C4-2B (cell line): ENCODE measurements around the gene AOAH.

Experiments
- ZFX ChIP-seq: fragments of 450-650 bp; IDR thresholded peaks from 2 replicates; pipeline ENCODE4 v1.6.1; 2017
- TF ChIP-seq, protein P1 (sequence below): fragments of 450-650 bp; conservative IDR thresholded peaks from 2 replicates; pipeline ENCODE4 v1.5.1; 2017; ENCODE audit warnings: mild to moderate bottlenecking

DNA sequence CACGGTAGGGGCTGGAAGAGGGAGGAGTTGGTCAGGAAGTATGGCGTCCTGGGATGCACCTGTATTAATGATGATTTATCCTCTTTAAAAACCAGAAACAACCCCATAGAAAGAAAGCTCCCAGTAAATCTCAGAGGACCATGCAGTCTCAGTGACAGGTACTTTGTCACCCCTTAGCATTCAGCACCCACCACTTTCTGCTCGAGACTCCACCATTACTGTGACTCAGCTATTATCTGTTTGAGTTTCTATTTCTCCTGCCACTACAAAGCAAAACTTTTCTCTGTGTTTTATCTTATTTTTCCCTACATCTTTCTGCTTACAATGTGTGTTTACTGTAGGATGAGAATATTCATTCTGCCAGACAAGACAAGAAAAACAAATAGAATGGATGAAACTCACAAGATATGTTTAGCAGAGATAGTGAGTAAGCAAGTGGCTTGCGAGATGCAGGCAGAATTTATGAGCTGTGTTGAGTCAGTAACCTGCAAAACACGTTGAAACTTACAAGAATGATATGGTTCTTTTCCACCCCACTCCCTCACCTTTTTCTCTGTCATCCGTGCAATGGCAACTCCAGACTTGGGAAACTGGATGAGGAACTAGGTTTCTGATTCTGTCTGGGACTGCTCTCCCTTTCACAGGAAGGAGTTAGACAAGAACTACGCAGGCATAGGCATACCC, 127.1 kb downstream of the AOAH start:
- TF ChIP-seq, protein P1, sequence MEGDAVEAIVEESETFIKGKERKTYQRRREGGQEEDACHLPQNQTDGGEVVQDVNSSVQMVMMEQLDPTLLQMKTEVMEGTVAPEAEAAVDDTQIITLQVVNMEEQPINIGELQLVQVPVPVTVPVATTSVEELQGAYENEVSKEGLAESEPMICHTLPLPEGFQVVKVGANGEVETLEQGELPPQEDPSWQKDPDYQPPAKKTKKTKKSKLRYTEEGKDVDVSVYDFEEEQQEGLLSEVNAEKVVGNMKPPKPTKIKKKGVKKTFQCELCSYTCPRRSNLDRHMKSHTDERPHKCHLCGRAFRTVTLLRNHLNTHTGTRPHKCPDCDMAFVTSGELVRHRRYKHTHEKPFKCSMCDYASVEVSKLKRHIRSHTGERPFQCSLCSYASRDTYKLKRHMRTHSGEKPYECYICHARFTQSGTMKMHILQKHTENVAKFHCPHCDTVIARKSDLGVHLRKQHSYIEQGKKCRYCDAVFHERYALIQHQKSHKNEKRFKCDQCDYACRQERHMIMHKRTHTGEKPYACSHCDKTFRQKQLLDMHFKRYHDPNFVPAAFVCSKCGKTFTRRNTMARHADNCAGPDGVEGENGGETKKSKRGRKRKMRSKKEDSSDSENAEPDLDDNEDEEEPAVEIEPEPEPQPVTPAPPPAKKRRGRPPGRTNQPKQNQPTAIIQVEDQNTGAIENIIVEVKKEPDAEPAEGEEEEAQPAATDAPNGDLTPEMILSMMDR, result no peak
- TF ChIP-seq ZFX, result no peak
